Measurements from ENCODE around the gene CDC37L1.

The CDC37L1 gene

GRCh38 chr9:4727593-4727992 lies 48.2 kb downstream of the CDC37L1 start:
- TF ChIP-seq TEAD4 (IDR thresholded peaks at IDR 0.05) (no peak), FOXM1 (IDR thresholded peaks at IDR 0.05; ENCODE audit: borderline replicate concordance, low read depth) (no peak), MAX (IDR thresholded peaks at IDR 0.05) (no peak), RAD21 (IDR thresholded peaks at IDR 0.05; ENCODE audit: low read depth) (no peak), TCF12 (IDR thresholded peaks at IDR 0.05; ENCODE audit: low read depth) (no peak), CEBPB (IDR thresholded peaks at IDR 0.05) (no peak), USF1 (IDR thresholded peaks at IDR 0.05) (no peak), ZBTB7A (IDR thresholded peaks at IDR 0.05; ENCODE audit: low read depth) (no peak), REST (IDR thresholded peaks at IDR 0.05; ENCODE audit: low read depth) (no peak)

GRCh38 chr9:4732890-4733289 lies 53.5 kb downstream of the CDC37L1 start:
- no peak for TF ChIP-seq YY1 (IDR thresholded peaks at IDR 0.05; ENCODE audit: low read depth)
- TF ChIP-seq MAX (IDR thresholded peaks at IDR 0.05): no peak
- TF ChIP-seq ZBTB7A (IDR thresholded peaks at IDR 0.05; ENCODE audit: low read depth): no peak
- TF ChIP-seq RAD21 (IDR thresholded peaks at IDR 0.05; ENCODE audit: low read depth): no peak
- TF ChIP-seq FOXM1 (IDR thresholded peaks at IDR 0.05; ENCODE audit: borderline replicate concordance, low read depth): no peak
- no peak for TF ChIP-seq USF1 (IDR thresholded peaks at IDR 0.05)
- no peak for TF ChIP-seq REST (IDR thresholded peaks at IDR 0.05; ENCODE audit: low read depth)
- no peak for TF ChIP-seq TEAD4 (IDR thresholded peaks at IDR 0.05)
- no peak for TF ChIP-seq EGR1 (IDR thresholded peaks at IDR 0.05)
- no peak for TF ChIP-seq TAF1 (IDR thresholded peaks at IDR 0.05; ENCODE audit: low read depth)
- no peak for TF ChIP-seq EP300 (IDR thresholded peaks at IDR 0.05; ENCODE audit: borderline replicate concordance)
- no peak for TF ChIP-seq TCF12 (IDR thresholded peaks at IDR 0.05; ENCODE audit: low read depth)
- no peak for TF ChIP-seq CREB1 (IDR thresholded peaks at IDR 0.05; ENCODE audit: low read depth)
- no peak for TF ChIP-seq CEBPB (IDR thresholded peaks at IDR 0.05)
- TF ChIP-seq NFIC (IDR thresholded peaks at IDR 0.05): no peak

GRCh38 chr9:4734150-4734549 lies 54.8 kb downstream of the CDC37L1 start:
- TF ChIP-seq TEAD4 (IDR thresholded peaks at IDR 0.05): no peak
- no peak for TF ChIP-seq USF1 (IDR thresholded peaks at IDR 0.05)
- no peak for TF ChIP-seq ZBTB7A (IDR thresholded peaks at IDR 0.05; ENCODE audit: low read depth)
- no peak for TF ChIP-seq CREB1 (IDR thresholded peaks at IDR 0.05; ENCODE audit: low read depth)
- TF ChIP-seq EP300 (IDR thresholded peaks at IDR 0.05; ENCODE audit: borderline replicate concordance): no peak
- TF ChIP-seq NFIC (IDR thresholded peaks at IDR 0.05): no peak
- TF ChIP-seq YY1 (IDR thresholded peaks at IDR 0.05; ENCODE audit: low read depth): no peak
- TF ChIP-seq FOXM1 (IDR thresholded peaks at IDR 0.05; ENCODE audit: borderline replicate concordance, low read depth): no peak
- no peak for TF ChIP-seq EGR1 (IDR thresholded peaks at IDR 0.05)
- TF ChIP-seq MAX (IDR thresholded peaks at IDR 0.05): no peak
- no peak for TF ChIP-seq REST (IDR thresholded peaks at IDR 0.05; ENCODE audit: low read depth)
- TF ChIP-seq CEBPB (IDR thresholded peaks at IDR 0.05): no peak
- no peak for TF ChIP-seq TCF12 (IDR thresholded peaks at IDR 0.05; ENCODE audit: low read depth)
- TF ChIP-seq RAD21 (IDR thresholded peaks at IDR 0.05; ENCODE audit: low read depth): no peak
- TF ChIP-seq TAF1 (IDR thresholded peaks at IDR 0.05; ENCODE audit: low read depth): no peak

All from Ishikawa (cell line).